HepG2 (cell line): ENCODE measurements around the gene PIM1. TPM values are rescaled to one million over a fixed set of nuclear protein-coding genes. Genes with fewer than 3 reads are reported as not detected.

Source experiments
- ATAC-seq: fragments of 200-7000 bp; cut with Tn5 transposase; 3 replicates; pipeline ENCODE4 v1.9.1; 2020; ENCODE audit warnings: mild to moderate bottlenecking, moderate library complexity
- BruUV-seq: library from RNA; stranded (reverse); fragments of 400-500 nt; replicated peaks from 2 replicates; lab custom pipeline; 2021; lab: Mats Ljungman, UMichigan
- CTCF ChIA-PET: fragments of 300-600 bp; formaldehyde crosslinking; extraction: SDS; loops from one replicate; lab custom pipeline; 2021; ENCODE audit warnings: low total read pairs, inconsistent platforms, low intra/inter-chr PET ratio; lab: Yijun Ruan, JAX
- POLR2A ChIA-PET: fragments of 350-600 bp; sonication (Branson Sonifier 250); formaldehyde crosslinking; loops from one replicate; lab custom pipeline; 2020; ENCODE audit warnings: antibody characterized with exemption, inconsistent platforms; lab: Yijun Ruan, JAX
- DNase-seq: peaks from one replicate; pipeline ENCODE4 v3.0.0-alpha.2; 2015; ENCODE audit warnings: low spot score
- FAIRE-seq: peaks from 3 replicates; lab custom pipeline; 2011; peaks lifted over from hg19 to GRCh38; lab: Jason Lieb, UNC
- H2AFZ ChIP-seq: one replicate; pipeline ENCODE4 v1.6.1; 2011; ENCODE audit warnings: low read length, inconsistent platforms
- H3K27ac ChIP-seq: fragments of 300-600 bp; 3 replicates; pipeline ENCODE4 v1.8.0; 2011; ENCODE audit warnings: mixed run types, mild to moderate bottlenecking, mixed read lengths, low read length, inconsistent platforms; ENCODE audit not compliant: insufficient read depth; ENCODE audit errors: extremely low read length
- H3K27me3 ChIP-seq, 2 experiments: fragments of 200-600 bp in 1 of 2; 2 replicates in 1 of 2; 3 replicates in 1 of 2; pipeline versions ENCODE4 v1.6.0 to v1.8.0; 2011; ENCODE audit warnings: low read length in 2 of 2, mild to moderate bottlenecking in 2 of 2, moderate library complexity in 2 of 2, inconsistent platforms in 1 of 2; ENCODE audit not compliant: insufficient read depth in 2 of 2, control insufficient read depth in 1 of 2
- H3K36me3 ChIP-seq, 2 experiments: fragments of 200-600 bp in 1 of 2; replicated peaks in 1 of 2; 2 replicates in 1 of 2; 3 replicates in 1 of 2; pipeline versions ENCODE4 v1.5.1 to v1.8.0; 2011; ENCODE audit warnings: low read length in 2 of 2, inconsistent platforms in 1 of 2; ENCODE audit not compliant: insufficient read depth in 2 of 2, control insufficient read depth in 1 of 2
- H3K4me1 ChIP-seq: 2 replicates; pipeline ENCODE4 v1.5.1; 2012; ENCODE audit warnings: low read length, inconsistent platforms; ENCODE audit not compliant: insufficient read depth
- H3K4me2 ChIP-seq: 2 replicates; pipeline ENCODE4 v1.6.0; 2011; ENCODE audit warnings: low read depth, low read length, inconsistent platforms
- H3K4me3 ChIP-seq, 3 experiments: fragments of 200-600 bp in 1 of 3; sonication (generic), shearing (Covaris generic) in 1 of 3; replicated peaks in 1 of 3; 2 replicates each; pipeline ENCODE4 v1.5.1; 2011 to 2016; ENCODE audit warnings: low read length in 3 of 3, inconsistent platforms in 2 of 3, low read depth in 2 of 3, mild to moderate bottlenecking in 2 of 3, control low read depth in 1 of 3, mixed read lengths in 1 of 3; ENCODE audit not compliant: insufficient read depth in 1 of 3
- H3K79me2 ChIP-seq: one replicate; pipeline ENCODE4 v1.6.1; 2011; ENCODE audit warnings: low read length, inconsistent platforms; ENCODE audit not compliant: insufficient read depth
- H3K9ac ChIP-seq: 2 replicates; pipeline ENCODE4 v1.6.0; 2011; ENCODE audit warnings: mild to moderate bottlenecking, low read depth, low read length, inconsistent platforms; ENCODE audit not compliant: insufficient read depth
- H3K9me3 ChIP-seq: 2 replicates; pipeline ENCODE4 v1.5.1; 2012; ENCODE audit warnings: mild to moderate bottlenecking, low read length
- H4K20me1 ChIP-seq: 2 replicates; pipeline ENCODE4 v1.6.0; 2011; ENCODE audit warnings: inconsistent platforms, mild to moderate bottlenecking, low read length, moderate library complexity; ENCODE audit not compliant: insufficient read depth
- DNMT3B ChIP-seq: conservative IDR thresholded peaks from 2 replicates; pipeline ENCODE4 v1.6.1; 2016; ENCODE audit warnings: missing biosample characterization, control low read depth
- ETV6 ChIP-seq: sonication (generic); formaldehyde crosslinking; conservative IDR thresholded peaks from 2 replicates; pipeline ENCODE4 v1.4.0; 2020; ENCODE audit warnings: missing genetic modification reagents
- JUND ChIP-seq: sonication (generic); formaldehyde crosslinking; IDR thresholded peaks from 2 replicates; pipeline ENCODE4 v1.8.0; 2022; ENCODE audit warnings: mild to moderate bottlenecking, missing genetic modification reagents
- NFKBIZ ChIP-seq: IDR thresholded peaks from 2 replicates; pipeline ENCODE4 v1.6.1; 2018; ENCODE audit warnings: missing genetic modification reagents, missing compliant biosample characterization
- POLR2G ChIP-seq: fragments of 200-400 bp; formaldehyde crosslinking; IDR thresholded peaks from 2 replicates; pipeline ENCODE4 v1.6.1; 2018; ENCODE audit warnings: mild to moderate bottlenecking, low read depth, low read length, moderate library complexity
- SAFB2 ChIP-seq: sonication (generic); formaldehyde crosslinking; IDR thresholded peaks from 2 replicates; pipeline ENCODE4 v1.5.1; 2020; ENCODE audit warnings: missing genetic modification reagents, low read depth, mild to moderate bottlenecking, borderline replicate concordance
- SRY ChIP-seq: sonication (generic); formaldehyde crosslinking; IDR thresholded peaks from 2 replicates; pipeline ENCODE4 v1.8.0; 2022; ENCODE audit warnings: mild to moderate bottlenecking, missing genetic modification reagents
- ZFY ChIP-seq: sonication (generic); formaldehyde crosslinking; IDR thresholded peaks from 2 replicates; pipeline ENCODE4 v1.4.0; 2020; ENCODE audit warnings: missing genetic modification reagents
- ZNF10 ChIP-seq: sonication (generic); formaldehyde crosslinking; IDR thresholded peaks from 2 replicates; pipeline ENCODE4 v1.4.0; 2020; ENCODE audit warnings: mild to moderate bottlenecking, low read depth, missing genetic modification reagents, borderline replicate concordance
- ZNF230 ChIP-seq: sonication (generic); formaldehyde crosslinking; IDR thresholded peaks from 2 replicates; pipeline ENCODE4 v1.4.0; 2020; ENCODE audit warnings: mild to moderate bottlenecking, missing genetic modification reagents
- ZNF441 ChIP-seq: sonication (generic); formaldehyde crosslinking; IDR thresholded peaks from 2 replicates; pipeline ENCODE4 v1.7.0; 2021; ENCODE audit warnings: missing genetic modification reagents, borderline replicate concordance
- ZNF446 ChIP-seq: sonication (generic); formaldehyde crosslinking; IDR thresholded peaks from 2 replicates; pipeline ENCODE4 v1.5.0; 2020; ENCODE audit warnings: mild to moderate bottlenecking, missing genetic modification reagents
- ZNF615 ChIP-seq: sonication (generic); formaldehyde crosslinking; IDR thresholded peaks from 2 replicates; pipeline ENCODE4 v1.5.0; 2020; ENCODE audit warnings: mild to moderate bottlenecking, missing genetic modification reagents, borderline replicate concordance
- ZNF713 ChIP-seq: sonication (generic); formaldehyde crosslinking; IDR thresholded peaks from 2 replicates; pipeline ENCODE4 v1.4.0; 2020; ENCODE audit warnings: mild to moderate bottlenecking, missing genetic modification reagents
- ZNF777 ChIP-seq: sonication (generic); formaldehyde crosslinking; IDR thresholded peaks from 2 replicates; pipeline ENCODE4 v1.4.0; 2020; ENCODE audit warnings: missing genetic modification reagents
- WGBS: methylation state at CpG from one replicate; pipeline ENCODE4 v1.1.6; 2017; ENCODE audit warnings: low lambda C conversion rate; 5-methylcytosine and 5-hydroxymethylcytosine counted together
- in situ Hi-C: cut with HindIII; loops from 2 replicates; pipeline ENCODE4 v1.10.0; 2017; ENCODE audit warnings: low pct_unique_long_range_greater_than_20kb; ENCODE audit not compliant: extremely low pct_ligation_motif_present
- intact Hi-C: fragments of 100-400 bp; cut with micrococcal nuclease; formaldehyde crosslinking; loops from one replicate; pipeline ENCODE4 v1.10.0; 2022; ENCODE audit not compliant: unreplicated experiment
- polyA plus RNA-seq, 8 experiments: library from polyadenylated mRNA; depleted of rRNA in 3 of 8; stranded (reverse) in 7 of 8; unstranded in 1 of 8; fragments of >200 nt; fragmentation: Illumina TruSeq in 4 of 8; extraction: Trizol in 4 of 8; gene quantifications; 2 replicates each; pipeline versions ENCODE4 v1.2.1 to v1.2.3, GENCODE V29; 2011 to 2016; ENCODE audit warnings: low read depth in 4 of 8, missing spikeins in 1 of 8, mixed read lengths in 1 of 8; ENCODE audit not compliant: insufficient read depth in 1 of 8
- total RNA-seq, 5 experiments: library from RNA; depleted of rRNA; stranded (reverse); fragments of >200 nt; fragmentation: Illumina TruSeq; extraction: Trizol; gene quantifications; 2 replicates each; pipeline ENCODE4 v1.2.3, GENCODE V29; 2016; ENCODE audit warnings: low read depth in 1 of 5
- TF ChIP-seq, protein P1 (sequence below): sonication (generic); formaldehyde crosslinking; IDR thresholded peaks from 2 replicates; pipeline ENCODE4 v1.4.0; 2020; ENCODE audit warnings: missing genetic modification reagents
- TF ChIP-seq, protein P2 (sequence below): sonication (generic); formaldehyde crosslinking; IDR thresholded peaks from 2 replicates; pipeline ENCODE4 v1.4.0; 2020; ENCODE audit warnings: mild to moderate bottlenecking, missing genetic modification reagents
- TF ChIP-seq, protein P3 (sequence below): sonication (generic); formaldehyde crosslinking; IDR thresholded peaks from 2 replicates; pipeline ENCODE4 v1.5.1; 2020; ENCODE audit warnings: missing genetic modification reagents, mild to moderate bottlenecking, borderline replicate concordance
- TF ChIP-seq, protein P4 (sequence below): sonication (generic); formaldehyde crosslinking; IDR thresholded peaks from 2 replicates; pipeline ENCODE4 v1.5.0; 2020; ENCODE audit warnings: missing genetic modification reagents, mild to moderate bottlenecking, borderline replicate concordance

The PIM1 gene
- total and polyA plus RNA-seq, 2 of the 13 experiments (the other 11 are each of a cell fraction or from before 2014, with no cell fraction given) = 29.4 to 117 TPM

DNA sequence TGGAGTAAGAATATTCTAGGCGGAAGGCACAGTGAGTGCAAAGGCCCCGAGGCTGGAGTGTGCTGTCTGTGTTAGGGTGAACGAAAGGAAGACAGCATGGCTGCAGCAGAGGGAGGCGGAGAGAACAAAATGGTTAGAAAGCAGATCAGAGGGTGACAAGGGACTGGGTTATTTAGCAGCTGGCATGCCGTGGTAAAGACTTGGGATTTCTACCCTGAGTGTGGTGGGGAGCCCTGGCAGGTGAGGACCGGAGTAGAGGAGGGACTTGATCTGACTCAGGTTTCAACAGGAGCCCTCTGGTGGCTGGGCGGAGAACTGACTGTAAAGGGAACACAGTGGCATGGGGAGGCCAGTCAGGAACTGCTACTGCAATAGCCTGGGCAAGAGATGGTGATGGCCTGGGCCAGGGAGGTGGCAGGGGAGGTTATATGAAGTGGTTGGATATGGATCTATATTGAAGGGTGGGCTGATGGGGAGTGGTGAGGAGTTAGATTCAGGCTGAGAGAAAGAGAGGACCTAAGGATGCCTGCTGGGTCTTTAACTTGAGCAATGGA is 38.0 kb downstream of the PIM1 start:
- Histone ChIP-seq H3K4me3 (no peak overlapping the region), H3K79me2 (no peaks in the 10 kb centered on the region), H2AFZ (no peak overlapping the region), H3K36me3 (no peaks in the 10 kb centered on the region), H3K27me3 (peaks cover 2 to 13% of the 10 kb centered on the region in 2 experiments; a peak in 2 of 5 replicates), H3K4me2 (no peak overlapping the region), H4K20me1 (no peaks in the 10 kb centered on the region), H3K4me1 (peaks cover 35% of the 10 kb centered on the region), H3K27ac (no peak overlapping the region), H3K9me3 (no peaks in the 10 kb centered on the region), H3K9ac (no peak overlapping the region)
- FAIRE-seq = peak; percentile 92
- 48% methylated on average over 7 of the region's 7 CpGs for WGBS
- in situ Hi-C loops (loop anchor here (5.0 kb wide), 2 partner anchors 156 to 186 kb away; no protein-coding TSS in a partner anchor), intact Hi-C loops (loop anchor here (1.0 kb wide), 1 partner anchor 36 kb away; no protein-coding TSS in a partner anchor)
- ChIA-PET CTCF (interaction anchor here (1.0 to 10.6 kb wide), 7 partner anchors 35 to 442 kb away, joined by 3 to 268 read pairs (median 7); no protein-coding TSS in a partner anchor), POLR2A (interaction anchor here (1.2 to 2.3 kb wide), 3 partner anchors 35 to 190 kb away, joined by 3 to 7 read pairs (median 5); no protein-coding TSS in a partner anchor)
- no TSS peak for BruUV-seq
- DNase-seq = peak; percentile 87
- peak; percentile 89 for ATAC-seq
- TF ChIP-seq, protein P1, sequence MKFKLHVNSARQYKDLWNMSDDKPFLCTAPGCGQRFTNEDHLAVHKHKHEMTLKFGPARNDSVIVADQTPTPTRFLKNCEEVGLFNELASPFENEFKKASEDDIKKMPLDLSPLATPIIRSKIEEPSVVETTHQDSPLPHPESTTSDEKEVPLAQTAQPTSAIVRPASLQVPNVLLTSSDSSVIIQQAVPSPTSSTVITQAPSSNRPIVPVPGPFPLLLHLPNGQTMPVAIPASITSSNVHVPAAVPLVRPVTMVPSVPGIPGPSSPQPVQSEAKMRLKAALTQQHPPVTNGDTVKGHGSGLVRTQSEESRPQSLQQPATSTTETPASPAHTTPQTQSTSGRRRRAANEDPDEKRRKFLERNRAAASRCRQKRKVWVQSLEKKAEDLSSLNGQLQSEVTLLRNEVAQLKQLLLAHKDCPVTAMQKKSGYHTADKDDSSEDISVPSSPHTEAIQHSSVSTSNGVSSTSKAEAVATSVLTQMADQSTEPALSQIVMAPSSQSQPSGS = no peak
- TF ChIP-seq DNMT3B (CRISPR knock-in tag) = no peak
- TF ChIP-seq ZNF615 (CRISPR knock-in tag) = no peak
- no peak for TF ChIP-seq SRY (CRISPR knock-in tag)
- TF ChIP-seq NFKBIZ = no peak
- TF ChIP-seq ZNF446 (CRISPR knock-in tag) = no peak
- TF ChIP-seq ZNF713 (CRISPR knock-in tag) = no peak
- TF ChIP-seq, protein P2, sequence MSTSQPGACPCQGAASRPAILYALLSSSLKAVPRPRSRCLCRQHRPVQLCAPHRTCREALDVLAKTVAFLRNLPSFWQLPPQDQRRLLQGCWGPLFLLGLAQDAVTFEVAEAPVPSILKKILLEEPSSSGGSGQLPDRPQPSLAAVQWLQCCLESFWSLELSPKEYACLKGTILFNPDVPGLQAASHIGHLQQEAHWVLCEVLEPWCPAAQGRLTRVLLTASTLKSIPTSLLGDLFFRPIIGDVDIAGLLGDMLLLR (CRISPR knock-in tag) = no peak
- TF ChIP-seq ZFY (CRISPR knock-in tag) = no peak
- TF ChIP-seq ZNF10 = no peak
- no peak for TF ChIP-seq SAFB2 (CRISPR knock-in tag)
- no peak for TF ChIP-seq ZNF777
- no peak for TF ChIP-seq ZNF230 (CRISPR knock-in tag)
- TF ChIP-seq ZNF441 (CRISPR knock-in tag) = no peak
- TF ChIP-seq JUND = no peak
- TF ChIP-seq, protein P3, sequence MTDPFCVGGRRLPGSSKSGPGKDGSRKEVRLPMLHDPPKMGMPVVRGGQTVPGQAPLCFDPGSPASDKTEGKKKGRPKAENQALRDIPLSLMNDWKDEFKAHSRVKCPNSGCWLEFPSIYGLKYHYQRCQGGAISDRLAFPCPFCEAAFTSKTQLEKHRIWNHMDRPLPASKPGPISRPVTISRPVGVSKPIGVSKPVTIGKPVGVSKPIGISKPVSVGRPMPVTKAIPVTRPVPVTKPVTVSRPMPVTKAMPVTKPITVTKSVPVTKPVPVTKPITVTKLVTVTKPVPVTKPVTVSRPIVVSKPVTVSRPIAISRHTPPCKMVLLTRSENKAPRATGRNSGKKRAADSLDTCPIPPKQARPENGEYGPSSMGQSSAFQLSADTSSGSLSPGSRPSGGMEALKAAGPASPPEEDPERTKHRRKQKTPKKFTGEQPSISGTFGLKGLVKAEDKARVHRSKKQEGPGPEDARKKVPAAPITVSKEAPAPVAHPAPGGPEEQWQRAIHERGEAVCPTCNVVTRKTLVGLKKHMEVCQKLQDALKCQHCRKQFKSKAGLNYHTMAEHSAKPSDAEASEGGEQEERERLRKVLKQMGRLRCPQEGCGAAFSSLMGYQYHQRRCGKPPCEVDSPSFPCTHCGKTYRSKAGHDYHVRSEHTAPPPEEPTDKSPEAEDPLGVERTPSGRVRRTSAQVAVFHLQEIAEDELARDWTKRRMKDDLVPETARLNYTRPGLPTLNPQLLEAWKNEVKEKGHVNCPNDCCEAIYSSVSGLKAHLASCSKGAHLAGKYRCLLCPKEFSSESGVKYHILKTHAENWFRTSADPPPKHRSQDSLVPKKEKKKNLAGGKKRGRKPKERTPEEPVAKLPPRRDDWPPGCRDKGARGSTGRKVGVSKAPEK = no peak
- TF ChIP-seq, protein P4, sequence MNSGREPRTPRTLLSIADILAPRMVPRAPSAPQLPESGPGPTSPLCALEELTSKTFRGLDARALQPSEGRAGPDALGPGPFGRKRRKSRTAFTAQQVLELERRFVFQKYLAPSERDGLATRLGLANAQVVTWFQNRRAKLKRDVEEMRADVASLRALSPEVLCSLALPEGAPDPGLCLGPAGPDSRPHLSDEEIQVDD (CRISPR knock-in tag) = no peak
- TF ChIP-seq ETV6 (CRISPR knock-in tag) = no peak
- no peak for TF ChIP-seq POLR2G
